Activated CD8-positive, alpha-beta memory T cell treated with anti-CD3 and anti-CD28 coated beads for 48 hours (primary cell): ENCODE measurements around the gene SLC29A2.
"Not testable (repeated sequence)": the region's sequence is repeated elsewhere in the genome, so short reads cannot be mapped to it uniquely, and the experiment has no call there.

ENCODE experiments used
- DNase-seq, 3 experiments: peaks; one replicate each; pipeline ENCODE4 v3.0.0-alpha.2; 2020; ENCODE audit warnings: low read depth in 2 of 3, low spot score in 2 of 3

SLC29A2 gene

GRCh38 chr11:66386171-66387069, 14.9 kb upstream of the SLC29A2 start:
- peak in 2 of 3 experiments; percentile 75 to 79 for DNase-seq

GRCh38 chr11:66384316-66384715, 12.8 kb upstream of the SLC29A2 start:
- not testable (repeated sequence) for DNase-seq

GRCh38 chr11:66380264-66380663, 8.7 kb upstream of the SLC29A2 start:
- not testable (repeated sequence) for DNase-seq

- DNase-seq: not testable (repeated sequence)
Measured at GRCh38 chr11:66373690-66374287, 2.2 kb upstream of the SLC29A2 start.

GRCh38 chr11:66373265-66373664, 1.7 kb upstream of the SLC29A2 start:
- no peak for DNase-seq

GRCh38 chr11:66369073-66369894, 2.3 kb downstream of the SLC29A2 start:
- DNase-seq: no peak

- no peak for DNase-seq
Measured at GRCh38 chr11:66368484-66368883, 3.1 kb downstream of the SLC29A2 start.

GRCh38 chr11:66367561-66368312, 3.8 kb downstream of the SLC29A2 start:
- DNase-seq: no peak

GRCh38 chr11:66366844-66367477, 4.6 kb downstream of the SLC29A2 start:
- no peak for DNase-seq

GRCh38 chr11:66365711-66366619, 5.6 kb downstream of the SLC29A2 start:
- no peak for DNase-seq

GRCh38 chr11:66365166-66365565, 6.4 kb downstream of the SLC29A2 start:
- no peak for DNase-seq

GRCh38 chr11:66363805-66364535, 7.6 kb downstream of the SLC29A2 start:
- peak; percentile 56 to 89 (median 84) for DNase-seq

GRCh38 chr11:66363187-66363601, 8.4 kb downstream of the SLC29A2 start:
- DNase-seq: no peak

- DNase-seq: no peak
Measured at GRCh38 chr11:66362481-66363147, 8.9 kb downstream of the SLC29A2 start.

- DNase-seq: no peak
Measured at GRCh38 chr11:66361502-66361941, 10.0 kb downstream of the SLC29A2 start.

GRCh38 chr11:66360406-66361073, 11.0 kb downstream of the SLC29A2 start:
- DNase-seq: no peak

GRCh38 chr11:66359662-66360087, 11.9 kb downstream of the SLC29A2 start:
- DNase-seq: no peak
